Superior temporal gyrus (tissue), 1 donor: ENCODE measurements around the gene DAZAP1.

ENCODE experiments used
- DNase-seq: peaks from one replicate; pipeline ENCODE4 v3.0.0-alpha.2; 2016; ENCODE audit errors: extremely low spot score

The DAZAP1 gene

GRCh38 chr19:1424192-1424955 is 17.0 kb downstream of the DAZAP1 start:
- DNase-seq: no peak

GRCh38 chr19:1425102-1425837 is 17.9 kb downstream of the DAZAP1 start:
- no peak for DNase-seq

GRCh38 chr19:1425902-1426301 is 18.5 kb downstream of the DAZAP1 start:
- DNase-seq: no peak

GRCh38 chr19:1426736-1427135 is 19.4 kb downstream of the DAZAP1 start:
- DNase-seq: no peak

GRCh38 chr19:1427221-1427920 is 20.0 kb downstream of the DAZAP1 start:
- DNase-seq: no peak

GRCh38 chr19:1428738-1429391 is 21.5 kb downstream of the DAZAP1 start:
- DNase-seq: no peak

- no peak for DNase-seq
These were observed 22.4 kb downstream of the DAZAP1 start for GRCh38 chr19:1429750-1430149.

GRCh38 chr19:1430246-1430645 is 22.9 kb downstream of the DAZAP1 start:
- no peak for DNase-seq

GRCh38 chr19:1431759-1432506 is 24.5 kb downstream of the DAZAP1 start:
- DNase-seq: no peak

GRCh38 chr19:1432507-1432887 is 25.1 kb downstream of the DAZAP1 start:
- DNase-seq: no peak

GRCh38 chr19:1433119-1434039 is 26.0 kb downstream of the DAZAP1 start:
- no peak for DNase-seq

GRCh38 chr19:1434040-1434366 is 26.6 kb downstream of the DAZAP1 start:
- no peak for DNase-seq

- no peak for DNase-seq
These were observed 27.2 kb downstream of the DAZAP1 start for GRCh38 chr19:1434577-1435060.

GRCh38 chr19:1435378-1435989 is 28.1 kb downstream of the DAZAP1 start:
- DNase-seq: no peak

GRCh38 chr19:1437609-1438008 is 30.2 kb downstream of the DAZAP1 start:
- DNase-seq: no peak

GRCh38 chr19:1438035-1438932 is 30.9 kb downstream of the DAZAP1 start, which contains the start of gene RPS15:
Gene RPS15 (plus strand): TSS chr19:1438396. CDS start chr19:1438426, 30 bp downstream.
- peak; percentile 95 for DNase-seq

- no peak for DNase-seq
These were observed 31.6 kb downstream of the DAZAP1 start for GRCh38 chr19:1438933-1439354.
